B cell (primary cell): ENCODE results near the gene PLAC1. TPM values are rescaled to one million over a fixed set of nuclear protein-coding genes. Genes with fewer than 3 reads are reported as not detected.
A peak's percentile ranks its signal among the peaks of the same experiment; 100 is the strongest.

Source experiments
- ATAC-seq: fragments of 200-7000 bp; cut with Tn5 transposase; one replicate; pipeline ENCODE4 v1.10.0; 2021; ENCODE audit warnings: low read depth, mild to moderate bottlenecking, moderate number of reproducible peaks, moderate library complexity
- CTCF ChIA-PET: fragments of 350-600 bp; sonication (Branson Sonifier 250); formaldehyde crosslinking; loops from one replicate; lab custom pipeline; 2021; ENCODE audit warnings: antibody characterized with exemption, inconsistent platforms; lab: Charles Lee
- POLR2A ChIA-PET: fragments of 350-600 bp; sonication (Branson Sonifier 250); formaldehyde crosslinking; loops from one replicate; lab custom pipeline; 2021; ENCODE audit warnings: antibody characterized with exemption; lab: Charles Lee
- DNase-seq: peaks from one replicate; pipeline ENCODE4 v3.0.0; 2013
- H2AFZ ChIP-seq: 2 replicates; pipeline ENCODE4 v1.6.1; 2012; ENCODE audit warnings: mild to moderate bottlenecking, low read depth, low read length; ENCODE audit not compliant: insufficient read depth, poor library complexity, severe bottlenecking
- H3K27ac ChIP-seq, 2 donors: 1 replicate in 1 of 2; 2 replicates in 1 of 2; pipeline ENCODE4 v1.5.1; 2012 to 2013; ENCODE audit warnings: low read length in 2 of 2, mild to moderate bottlenecking in 2 of 2, moderate library complexity in 1 of 2
- H3K27me3 ChIP-seq, 4 experiments: fragments of 200-600 bp in 1 of 4; sonication (generic) in 1 of 4; replicated peaks in 1 of 4; 1 replicate in 2 of 4; 2 replicates in 2 of 4; pipeline versions ENCODE4 v1.6.1 to v1.7.0; 2013 to 2016; ENCODE audit warnings: low read length in 3 of 4, mild to moderate bottlenecking in 2 of 4, mixed read lengths in 1 of 4, moderate library complexity in 1 of 4; ENCODE audit not compliant: insufficient read depth in 4 of 4, control insufficient read depth in 3 of 4; ENCODE audit errors: control extremely low read depth in 1 of 4
- H3K36me3 ChIP-seq, 2 experiments: replicated peaks in 1 of 2; 1 replicate in 1 of 2; 2 replicates in 1 of 2; pipeline versions ENCODE4 v1.6.1 to v1.7.1; 2013; ENCODE audit warnings: low read length in 1 of 2; ENCODE audit not compliant: insufficient read depth in 2 of 2, control insufficient read depth in 1 of 2; ENCODE audit errors: control extremely low read depth in 1 of 2, extremely low read depth in 1 of 2
- H3K4me1 ChIP-seq, 2 donors: fragments of 200-600 bp in 1 of 2; sonication (generic) in 1 of 2; 1 replicate in 1 of 2; 2 replicates in 1 of 2; pipeline versions ENCODE4 v1.5.1 to v1.6.1; 2013 to 2017; ENCODE audit warnings: low read length in 2 of 2; ENCODE audit not compliant: control insufficient read depth in 2 of 2, insufficient read depth in 2 of 2
- H3K4me2 ChIP-seq: replicated peaks from 2 replicates; pipeline ENCODE3; 2012; ENCODE audit warnings: mild to moderate bottlenecking, low read depth, low read length; ENCODE audit not compliant: poor library complexity, severe bottlenecking
- H3K4me3 ChIP-seq, 5 experiments: fragments of 200-600 bp in 1 of 5; sonication (generic) in 1 of 5; 1 replicate in 3 of 5; 2 replicates in 2 of 5; pipeline versions ENCODE4 v1.5.1 to v1.7.0; 2011 to 2016; ENCODE audit warnings: low read length in 4 of 5, mild to moderate bottlenecking in 4 of 5, low read depth in 2 of 5, control low read depth in 1 of 5, moderate library complexity in 1 of 5; ENCODE audit not compliant: insufficient read depth in 1 of 5; ENCODE audit errors: control extremely low read depth in 1 of 5, extremely low read depth in 1 of 5
- H3K79me2 ChIP-seq: fragments of 200-600 bp; sonication (generic); one replicate; pipeline ENCODE4 v1.6.0; 2016; ENCODE audit warnings: low read length; ENCODE audit not compliant: control insufficient read depth, insufficient read depth
- H3K9ac ChIP-seq: fragments of 200-600 bp; sonication (generic); 2 replicates; pipeline ENCODE4 v1.6.1; 2017; ENCODE audit warnings: mild to moderate bottlenecking, low read length, moderate library complexity
- H3K9me3 ChIP-seq, 3 donors: one replicate each; pipeline versions ENCODE4 v1.6.1 to v1.7.1; 2013; ENCODE audit warnings: low read length in 2 of 3; ENCODE audit not compliant: control insufficient read depth in 2 of 3, insufficient read depth in 1 of 3; ENCODE audit errors: control extremely low read depth in 1 of 3
- H4K20me1 ChIP-seq: 2 replicates; pipeline ENCODE4 v1.6.0; 2012; ENCODE audit warnings: mild to moderate bottlenecking, low read length; ENCODE audit not compliant: insufficient read depth, control insufficient read depth, poor library complexity, severe bottlenecking
- H3K27ac Mint-ChIP-seq: one replicate; pipeline ENCODE4 v1.8.0; 2021; ENCODE audit warnings: mixed read lengths
- H3K27me3 Mint-ChIP-seq: one replicate; pipeline ENCODE4 v1.8.0; 2021; ENCODE audit warnings: mixed read lengths
- H3K4me1 Mint-ChIP-seq: one replicate; pipeline ENCODE4 v1.8.0; 2021; ENCODE audit warnings: mixed read lengths
- H3K4me3 Mint-ChIP-seq: one replicate; pipeline ENCODE4 v1.8.0; 2021; ENCODE audit warnings: mixed read lengths
- H3K9me3 Mint-ChIP-seq: one replicate; pipeline ENCODE4 v1.8.0; 2022; ENCODE audit warnings: mixed read lengths; ENCODE audit not compliant: insufficient read depth
- CTCF ChIP-seq: fragments of 200-600 bp; IDR thresholded peaks from one replicate; pipeline ENCODE4 v1.8.0; 2022; ENCODE audit warnings: antibody characterized with exemption, mild to moderate bottlenecking
- EZH2 ChIP-seq: IDR thresholded peaks from 2 replicates; pipeline ENCODE4 v1.6.1; 2012; ENCODE audit warnings: borderline replicate concordance, low read depth, mild to moderate bottlenecking, moderate library complexity, low read length; ENCODE audit not compliant: insufficient read depth, poor library complexity, severe bottlenecking
- WGBS: methylation state at CpG from one replicate; pipeline ENCODE4 v1.1.5; 2013; ENCODE audit warnings: missing lambda C conversion rate; ENCODE audit not compliant: insufficient coverage; 5-methylcytosine and 5-hydroxymethylcytosine counted together
- intact Hi-C: fragments of 100-400 bp; cut with micrococcal nuclease; formaldehyde crosslinking; loops from one replicate; pipeline ENCODE4 v1.10.0; 2022
- polyA plus RNA-seq: library from polyadenylated mRNA; depleted of rRNA; stranded (reverse); fragments of >200 nt; gene quantifications from 2 replicates; pipeline ENCODE4 v1.2.3, GENCODE V29; 2012
- total RNA-seq, 2 donors: library from RNA; stranded (reverse); fragments of 120-200 nt in 1 of 2; gene quantifications; 1 replicate in 1 of 2; 2 replicates in 1 of 2; pipeline versions ENCODE4 v1.2.3 to v1.2.4, GENCODE V29; 2013 to 2022

The PLAC1 gene
- total and polyA plus RNA-seq, 2 donors (not counting 1 experiment from before 2014, with no cell fraction given): not detected

DNA sequence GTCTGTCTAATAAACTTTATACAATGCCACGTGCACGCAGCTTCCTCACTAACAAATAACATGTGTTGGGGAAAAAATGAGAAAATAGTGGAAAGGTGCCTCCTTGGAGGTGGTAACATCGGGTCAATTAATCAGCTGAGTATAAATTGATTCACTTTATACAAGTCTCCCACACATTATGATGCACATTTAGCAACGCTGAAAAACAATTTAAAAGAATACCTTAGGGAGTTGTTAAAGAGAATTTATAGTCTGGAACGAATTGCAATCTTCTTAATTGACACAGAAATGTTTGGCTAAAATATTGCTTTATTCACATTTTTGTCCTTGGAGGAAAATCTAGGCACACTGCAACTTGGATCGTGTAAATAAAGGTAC, 114.1 kb downstream of the PLAC1 start:
- no peaks in the 10 kb centered on the region for H3K36me3 ChIP-seq
- POLR2A ChIA-PET: no interaction called here
- no CpG with 5 or more reads among the region's 6 CpGs for WGBS
- Mint-ChIP-seq H3K27ac (no peak overlapping the region), H3K9me3 (no peaks in the 10 kb centered on the region), H3K4me1 (peaks cover 13% of the 10 kb centered on the region), H3K27me3 (peaks cover 30% of the 10 kb centered on the region), H3K4me3 (peak overlapping the region; percentile 7)
- ATAC-seq (no peak), DNase-seq (no peak)
- intact Hi-C loops: no loop called here
- no peaks in the 10 kb centered on the region for H4K20me1 ChIP-seq
- H3K4me3 ChIP-seq: no peak overlapping the region
- H3K79me2 ChIP-seq: no peaks in the 10 kb centered on the region
- peaks cover 0 to 42% (median 28%) of the 10 kb centered on the region in 4 experiments for H3K27me3 ChIP-seq
- H3K9ac ChIP-seq: no peak overlapping the region
- no peak overlapping the region for H2AFZ ChIP-seq
- peaks cover 18% of the 10 kb centered on the region in 2 donors for H3K4me1 ChIP-seq
- H3K4me2 ChIP-seq: no peak overlapping the region
- TF ChIP-seq EZH2 (no peak), CTCF (no peak)
- peaks cover 0 to 14% (median 0%) of the 10 kb centered on the region in 3 donors for H3K9me3 ChIP-seq
- H3K27ac ChIP-seq: no peak overlapping the region
- CTCF ChIA-PET: no interaction called here

DNA sequence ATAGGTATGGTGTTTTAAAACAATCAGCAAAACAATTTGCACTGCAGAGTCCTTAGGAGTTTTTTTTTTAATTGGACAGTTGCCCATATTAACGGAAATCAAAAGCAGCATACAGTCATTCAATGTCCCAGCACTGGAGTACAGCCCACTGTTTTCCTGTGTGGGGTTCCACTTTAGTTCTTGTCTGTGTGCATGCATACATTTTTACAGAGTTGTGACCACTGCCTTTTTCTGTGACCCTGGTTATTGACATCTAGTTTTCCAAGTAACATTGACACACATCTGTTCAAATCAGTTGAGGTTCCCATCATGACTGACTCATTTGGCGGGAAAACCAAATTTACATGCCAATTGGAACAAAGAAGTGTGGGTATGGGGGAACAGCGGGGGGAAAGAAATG, 115.0 kb downstream of the PLAC1 start:
- H2AFZ ChIP-seq: no peak overlapping the region
- peaks cover 5% of the 10 kb centered on the region for H3K4me1 Mint-ChIP-seq
- H3K4me3 Mint-ChIP-seq: no peak overlapping the region
- H3K36me3 ChIP-seq: no peaks in the 10 kb centered on the region
- no peak overlapping the region for H3K4me3 ChIP-seq
- no peaks in the 10 kb centered on the region for H4K20me1 ChIP-seq
- H3K27me3 ChIP-seq: peaks cover 0 to 34% (median 24%) of the 10 kb centered on the region in 4 experiments
- no peak overlapping the region for H3K4me2 ChIP-seq
- H3K4me1 ChIP-seq: peaks cover 9 to 10% of the 10 kb centered on the region in 2 donors
- ChIA-PET CTCF (no interaction called here), POLR2A (no interaction called here)
- WGBS: no CpG with 5 or more reads among the region's 3 CpGs
- no peaks in the 10 kb centered on the region for H3K79me2 ChIP-seq
- H3K27me3 Mint-ChIP-seq: peaks cover 21% of the 10 kb centered on the region
- TF ChIP-seq EZH2: no peak
- TF ChIP-seq CTCF: no peak
- H3K9ac ChIP-seq: no peak overlapping the region
- ATAC-seq: no peak
- no peak overlapping the region for H3K27ac Mint-ChIP-seq
- peaks cover 0 to 14% (median 0%) of the 10 kb centered on the region in 3 donors for H3K9me3 ChIP-seq
- intact Hi-C loops: no loop called here
- DNase-seq: no peak
- no peaks in the 10 kb centered on the region for H3K9me3 Mint-ChIP-seq
- H3K27ac ChIP-seq: no peak overlapping the region
